ENCODE results near the gene SLC29A3.

Gene SLC29A3

DNA sequence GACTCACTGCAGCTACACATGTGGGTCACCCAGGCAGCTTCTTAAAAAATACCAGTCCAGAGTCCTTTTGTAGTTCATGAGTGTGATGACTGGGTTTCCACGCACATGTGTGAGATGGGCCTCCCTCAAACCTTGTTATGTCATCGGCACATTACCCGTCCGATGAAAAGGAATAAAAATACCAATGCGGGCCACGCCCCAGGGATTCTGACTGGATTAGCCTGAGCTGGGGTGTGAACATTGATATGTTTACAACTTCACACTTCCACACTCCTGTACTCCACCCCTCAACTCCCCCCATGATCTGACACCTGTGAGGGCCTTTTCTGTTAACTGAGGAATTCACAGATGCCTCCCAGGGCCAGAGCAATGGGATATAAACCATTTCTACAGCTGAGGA, 6.2 kb downstream of the SLC29A3 start:
- no peak for DNase-seq

DNA sequence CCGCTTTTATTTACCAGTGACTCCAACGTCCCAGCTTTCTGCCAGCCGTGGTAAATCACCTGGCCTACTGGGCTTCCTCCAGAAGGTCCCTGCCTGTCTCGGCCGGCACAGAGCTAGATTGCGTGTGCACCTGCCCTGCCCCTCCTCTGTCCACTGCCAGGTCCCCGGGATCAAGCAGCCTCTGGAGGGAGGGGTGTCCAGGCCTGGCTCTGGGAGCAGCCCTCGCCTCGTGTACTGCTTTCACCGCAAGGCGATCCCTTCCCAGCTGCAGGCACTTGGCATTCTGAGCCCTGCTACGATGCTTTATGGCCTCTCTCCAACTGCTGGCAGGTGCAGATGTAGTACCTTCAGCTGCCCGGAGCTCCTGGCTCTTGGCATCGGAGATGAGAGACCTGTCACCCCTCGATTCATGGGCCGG, 7.4 kb downstream of the SLC29A3 start:
- no peak for DNase-seq

DNA sequence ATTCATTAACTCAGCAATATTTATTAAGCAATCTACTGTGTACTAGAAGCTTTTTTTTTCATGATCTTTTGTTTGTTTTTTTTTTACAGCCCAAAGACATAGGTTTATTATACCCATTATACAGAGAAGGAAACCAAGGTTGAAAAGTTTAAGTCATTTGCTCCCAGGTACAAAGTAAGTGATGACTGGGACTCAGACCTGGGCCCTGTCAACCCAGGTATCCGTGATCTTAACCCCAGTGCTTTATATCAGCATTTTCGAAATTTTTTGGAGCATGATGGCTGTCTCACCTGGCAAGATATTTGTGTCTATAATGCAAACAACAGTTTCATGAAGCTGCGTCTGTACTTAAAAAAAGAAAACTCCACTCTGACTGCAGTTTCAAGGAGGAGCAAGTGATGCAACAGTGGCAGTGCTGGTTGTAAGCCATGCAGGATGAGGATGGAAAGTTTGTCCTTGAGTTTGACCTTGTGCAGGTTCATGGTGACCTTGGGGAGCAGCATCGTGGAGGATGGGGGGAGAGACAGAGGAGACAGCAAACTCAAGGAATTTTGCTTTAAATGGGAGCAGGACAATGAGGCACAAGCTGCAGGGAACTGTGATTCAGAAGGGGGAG, 11.8 kb downstream of the SLC29A3 start:
- DNase-seq, result no peak

DNA sequence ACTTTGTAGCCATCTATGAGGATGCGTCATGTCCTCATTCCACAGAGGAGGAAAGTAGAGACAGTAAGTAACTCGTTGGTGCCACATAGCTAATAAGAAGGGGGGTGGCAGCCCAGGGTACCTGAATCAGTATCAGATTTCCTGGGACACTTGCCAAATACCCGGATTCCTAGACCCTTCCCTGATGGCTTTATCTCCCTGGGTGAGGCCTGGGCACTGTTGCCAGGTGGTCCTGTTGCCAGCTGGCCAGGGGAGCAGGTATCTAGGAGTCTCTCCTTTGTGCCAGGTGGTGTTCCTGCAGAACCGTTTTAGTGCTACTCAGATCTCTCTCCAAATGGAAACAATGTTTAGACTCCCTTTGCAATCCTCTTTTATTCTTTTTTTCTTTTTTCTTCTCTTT, 12.7 kb downstream of the SLC29A3 start:
- DNase-seq, result no peak

DNA sequence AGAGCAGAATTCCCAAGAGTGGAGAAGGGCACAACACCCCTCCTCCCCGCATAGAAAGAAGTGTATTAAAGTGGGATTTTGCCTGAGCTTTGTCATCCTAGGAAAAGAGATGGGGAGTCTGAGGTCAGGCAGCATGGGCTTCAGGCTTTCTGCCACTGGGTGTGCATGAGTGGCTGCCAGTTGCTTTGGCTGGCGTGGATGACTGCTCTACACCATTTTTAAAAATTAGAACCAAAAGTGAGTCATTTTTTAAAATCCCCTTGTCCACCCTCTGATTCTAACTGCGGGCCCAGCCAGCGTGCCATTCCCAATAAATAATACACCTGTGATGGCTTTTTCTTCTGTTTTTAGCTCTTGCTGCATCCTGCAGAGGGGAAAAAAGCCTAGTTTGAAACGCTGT, 13.4 kb downstream of the SLC29A3 start:
- DNase-seq, result no peak

DNA sequence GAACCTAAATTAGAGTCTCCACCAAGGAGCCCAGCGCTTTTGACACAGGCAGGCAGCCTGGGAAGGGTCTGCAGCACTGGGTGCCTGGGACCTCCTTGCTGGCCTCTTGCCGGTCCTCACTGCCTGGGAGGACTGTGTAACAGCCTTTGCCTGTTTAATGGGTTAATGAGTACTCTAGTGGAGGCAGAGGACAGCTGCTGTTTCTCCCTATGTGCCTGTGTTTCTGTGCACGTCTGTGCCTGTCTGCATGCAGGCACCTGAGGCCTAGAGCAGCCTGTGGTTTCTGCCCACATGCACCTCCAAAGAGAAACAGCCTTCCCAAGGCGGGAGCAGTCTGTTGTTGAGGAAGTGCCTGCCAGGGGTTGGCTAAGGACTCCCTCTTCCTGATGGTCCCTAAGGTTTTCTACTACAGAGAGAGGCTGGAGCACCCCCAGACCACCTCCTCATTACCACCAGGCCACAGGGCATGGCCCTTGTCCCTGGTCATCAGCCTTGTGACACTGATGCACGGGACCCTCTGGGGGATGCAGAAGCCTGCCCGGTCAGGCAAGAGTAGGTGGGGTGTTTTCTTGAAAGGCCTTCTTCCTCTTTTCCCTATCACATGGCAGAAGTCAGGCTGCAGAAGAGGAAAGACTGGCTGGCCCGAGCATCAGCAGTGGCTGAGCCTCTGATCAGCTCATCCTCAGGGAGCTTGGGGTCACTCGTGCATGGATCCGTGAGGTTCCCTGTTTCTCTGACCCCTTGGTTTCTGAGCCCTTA, 14.2 kb downstream of the SLC29A3 start:
- DNase-seq, result peak; percentile 50 to 51

DNA sequence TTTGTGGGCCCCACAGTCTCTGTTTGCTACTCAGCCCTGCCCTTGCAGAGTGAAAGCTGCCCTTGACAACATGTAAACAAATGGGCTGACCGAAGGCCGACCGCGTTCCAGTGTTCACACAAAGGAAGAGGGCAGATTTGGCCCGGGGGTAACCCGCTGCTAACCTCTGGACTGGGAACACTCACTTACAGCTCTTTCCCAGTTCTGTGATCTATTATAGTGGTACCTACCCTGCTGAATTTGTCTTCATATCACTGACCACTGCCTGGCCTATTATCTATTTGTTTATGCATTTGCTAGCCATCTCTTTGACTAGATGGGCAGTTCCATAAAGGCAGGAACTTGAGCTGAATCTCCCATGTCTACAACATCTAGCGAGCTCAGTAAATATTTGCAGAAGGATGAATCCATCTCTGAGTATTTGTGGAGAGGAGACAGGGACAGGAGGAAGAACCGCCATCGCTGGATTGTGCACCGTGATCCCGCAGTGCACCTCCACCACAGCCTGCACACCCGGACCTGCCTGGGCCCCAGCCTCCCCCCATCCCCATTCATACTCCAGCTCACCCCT, 15.2 kb downstream of the SLC29A3 start:
- no peak for DNase-seq

DNA sequence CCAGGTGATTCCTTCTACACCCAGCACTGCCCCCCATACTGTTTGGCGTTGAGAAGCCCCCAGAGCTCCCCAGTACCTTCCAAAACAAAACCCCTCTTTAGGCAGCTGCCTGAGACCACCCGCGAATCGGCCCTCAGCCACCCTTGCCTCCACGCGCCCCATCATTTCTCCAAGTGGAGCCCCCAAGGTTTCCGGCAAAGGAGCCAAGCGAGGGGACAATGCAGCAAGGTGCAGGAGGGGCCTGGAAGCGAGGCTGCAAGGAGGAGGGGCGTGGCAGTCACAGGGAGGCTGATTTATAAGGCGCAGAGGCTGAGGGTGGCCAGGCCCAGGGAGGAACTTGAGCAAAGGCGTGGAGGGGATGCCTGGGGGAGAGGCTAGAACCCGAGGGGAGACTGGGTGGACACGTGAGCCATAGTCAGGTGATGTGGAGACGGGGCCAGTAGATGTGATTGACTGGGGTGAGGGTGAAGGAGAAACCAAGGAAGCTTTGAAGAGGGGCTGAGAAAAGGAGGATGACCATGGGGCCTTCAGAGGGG, 16.2 kb downstream of the SLC29A3 start:
- DNase-seq, result no peak

DNA sequence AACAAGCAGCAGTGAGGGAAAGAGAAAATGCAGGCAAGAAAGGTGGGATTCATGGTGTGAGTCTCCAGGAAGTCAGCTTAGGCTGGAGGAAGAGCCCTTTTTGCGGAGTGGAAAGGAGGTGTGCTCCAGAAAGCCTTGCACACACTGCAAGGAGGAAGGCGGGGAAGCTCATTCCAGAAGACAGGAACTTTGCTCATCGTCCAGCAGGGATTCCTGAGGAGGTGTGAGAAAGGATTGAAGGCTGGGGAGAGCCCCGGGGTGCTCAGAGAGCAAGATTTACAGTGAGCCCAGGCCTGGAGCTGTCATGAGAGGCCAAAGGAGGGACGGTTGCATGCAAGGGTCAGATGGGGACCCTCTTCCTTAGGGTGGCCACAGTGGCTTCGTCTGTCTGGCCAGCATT, 17.6 kb downstream of the SLC29A3 start:
- DNase-seq, result no peak

DNA sequence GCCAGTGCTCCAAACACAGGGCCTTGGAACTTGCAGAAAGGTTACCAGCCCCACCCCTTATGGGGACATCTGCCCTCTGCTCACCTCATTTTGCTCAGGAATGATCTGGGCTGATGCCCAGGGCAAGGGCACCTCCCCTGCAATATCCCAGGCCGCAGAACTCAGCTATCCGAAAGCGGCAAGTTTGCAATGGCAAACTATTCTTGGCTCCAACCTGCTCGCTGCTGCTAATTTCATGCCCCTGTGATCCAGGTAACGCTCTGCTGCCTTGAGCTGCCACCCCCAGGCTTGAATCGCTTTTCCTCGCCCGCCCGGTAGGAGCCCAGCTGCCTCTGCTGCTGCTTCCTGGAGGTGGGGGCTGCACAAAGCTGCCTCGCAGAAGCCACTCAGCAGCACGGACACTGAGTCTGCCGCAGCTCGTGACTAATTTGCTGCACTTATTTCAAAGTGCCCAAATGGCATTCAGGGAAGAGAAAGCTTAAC, 18.2 kb downstream of the SLC29A3 start:
- DNase-seq, result no peak

DNA sequence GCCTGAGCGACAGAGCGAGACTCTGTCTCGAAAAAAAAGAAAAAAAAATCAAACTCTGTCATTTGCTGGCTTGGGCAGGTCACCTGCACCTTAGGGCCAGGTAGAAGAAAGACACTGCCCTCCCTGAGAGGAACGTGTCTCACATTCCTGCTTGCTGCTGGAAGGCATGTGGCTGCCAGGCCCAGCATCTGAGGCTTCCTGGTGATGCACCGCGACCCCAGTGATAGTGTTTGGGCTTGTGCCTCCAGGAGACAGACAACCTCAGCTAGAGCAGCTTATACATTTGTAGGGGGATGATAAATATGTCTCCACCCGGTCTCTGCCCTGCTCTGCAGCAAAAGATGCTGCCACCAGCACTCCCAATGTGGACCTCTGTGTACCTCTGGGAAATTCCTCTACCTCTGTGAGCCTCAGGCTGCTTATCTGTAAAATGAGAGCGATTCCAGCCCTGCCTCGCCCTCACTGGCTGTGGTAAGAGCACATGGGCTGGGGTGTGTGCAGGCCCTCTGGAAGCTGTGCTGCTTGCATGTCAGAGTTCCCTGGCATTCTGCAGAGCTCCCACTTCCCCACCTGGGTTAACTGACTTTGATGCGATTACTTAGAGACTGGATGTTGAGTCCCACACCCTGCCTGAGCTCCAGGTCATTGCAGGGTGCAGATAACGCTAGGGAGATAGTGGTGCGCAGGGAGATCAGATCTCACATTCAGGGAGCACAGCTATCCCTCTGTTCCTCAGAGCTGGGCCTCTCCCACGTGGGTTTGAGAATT, 19.9 kb downstream of the SLC29A3 start:
- no peak for DNase-seq

DNA sequence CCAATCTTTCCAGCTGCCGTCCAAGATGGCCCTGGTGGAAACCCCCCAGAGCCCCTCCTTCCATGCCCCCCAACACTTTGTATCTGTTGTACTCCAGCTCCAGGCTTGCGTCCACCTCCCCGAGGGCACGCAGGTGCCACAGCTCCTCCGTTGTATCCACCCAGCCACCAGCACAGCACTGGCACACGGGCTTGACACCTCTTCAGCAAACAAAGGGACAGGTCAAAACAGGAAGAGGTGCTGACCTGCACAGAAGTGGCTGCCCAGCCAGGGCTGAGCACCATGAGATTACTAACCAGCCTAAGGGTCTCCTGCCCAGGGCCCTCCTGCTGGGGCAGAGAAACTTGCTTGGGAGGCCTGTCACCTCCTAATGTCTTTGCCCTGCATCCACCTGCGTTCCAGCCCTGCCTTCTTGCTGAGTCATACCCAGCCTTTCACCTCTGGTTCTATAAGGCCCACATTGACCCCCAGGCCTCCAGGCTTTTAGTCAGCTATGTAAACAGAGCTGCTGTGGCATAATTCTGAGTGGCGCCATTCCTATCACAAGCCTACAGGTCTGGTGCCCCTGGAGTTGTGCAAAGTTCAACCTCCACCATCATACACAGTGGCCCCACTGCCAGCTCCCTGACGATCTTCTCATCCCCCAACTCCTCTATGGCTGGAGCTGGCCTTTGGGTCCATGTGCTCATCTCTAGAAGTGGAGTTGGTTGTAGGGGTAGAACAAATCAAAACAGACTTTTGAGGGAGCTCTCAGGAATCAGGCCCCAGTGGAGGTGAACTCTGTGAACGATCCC, 20.9 kb downstream of the SLC29A3 start:
- no peak for DNase-seq

DNA sequence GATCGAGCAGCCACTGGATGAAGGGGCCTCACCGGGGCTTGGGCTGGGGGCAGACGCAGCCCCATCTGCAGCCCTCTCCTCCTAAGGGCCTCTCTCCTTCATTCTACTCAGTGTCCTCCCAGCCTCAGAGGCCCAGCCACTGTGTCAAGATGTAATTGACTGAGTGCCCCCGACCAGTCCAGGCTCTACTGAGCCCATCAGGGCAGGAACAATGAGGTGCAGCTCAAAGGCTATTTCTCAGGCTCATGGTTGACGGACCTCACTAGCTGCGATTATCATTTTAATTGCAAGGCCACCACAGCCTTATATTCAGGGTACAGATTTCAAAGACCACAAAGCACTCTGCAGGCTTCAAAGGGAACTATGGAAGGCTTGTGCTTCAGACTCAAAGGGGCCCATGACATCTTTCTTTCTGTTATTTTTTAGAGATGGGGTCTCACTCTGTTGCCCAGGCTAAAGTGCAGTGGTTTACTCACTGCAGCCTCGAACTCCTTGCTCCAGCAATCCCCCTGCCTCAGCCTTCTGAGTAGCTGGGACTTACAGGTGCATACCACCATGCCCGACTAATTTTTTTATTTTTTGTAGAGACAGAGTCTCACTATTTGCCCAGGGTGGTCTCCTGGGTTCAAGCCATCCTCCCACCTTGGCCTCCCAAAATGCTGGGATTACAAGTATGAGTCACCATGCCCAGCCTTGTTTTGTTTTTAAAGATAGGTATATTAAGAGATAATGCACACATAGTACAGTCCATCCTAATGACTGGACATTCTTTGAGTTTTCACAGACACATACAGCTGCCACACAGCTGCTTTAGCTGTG, 23.7 kb downstream of the SLC29A3 start:
- no peak for DNase-seq

DNA sequence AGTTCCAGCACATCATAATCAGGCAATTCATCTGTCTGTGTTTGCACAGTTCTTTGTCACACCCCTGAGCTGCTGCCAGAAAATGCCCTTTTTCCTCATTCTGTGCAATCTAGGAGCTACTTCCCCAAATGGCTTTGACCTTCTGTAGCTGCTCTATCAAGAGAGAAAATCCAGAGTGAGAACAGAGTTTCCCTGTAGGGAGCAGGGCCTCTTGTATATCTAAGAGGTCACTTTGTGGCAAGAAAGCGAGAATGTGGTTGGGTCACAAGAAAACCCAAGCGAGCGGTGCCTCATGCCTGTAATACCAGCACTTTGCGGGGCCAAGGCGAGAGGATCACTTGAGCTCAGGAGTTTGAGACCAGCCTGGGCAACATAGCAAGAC, 24.3 kb downstream of the SLC29A3 start:
- peak; percentile 46 to 59 for DNase-seq

DNA sequence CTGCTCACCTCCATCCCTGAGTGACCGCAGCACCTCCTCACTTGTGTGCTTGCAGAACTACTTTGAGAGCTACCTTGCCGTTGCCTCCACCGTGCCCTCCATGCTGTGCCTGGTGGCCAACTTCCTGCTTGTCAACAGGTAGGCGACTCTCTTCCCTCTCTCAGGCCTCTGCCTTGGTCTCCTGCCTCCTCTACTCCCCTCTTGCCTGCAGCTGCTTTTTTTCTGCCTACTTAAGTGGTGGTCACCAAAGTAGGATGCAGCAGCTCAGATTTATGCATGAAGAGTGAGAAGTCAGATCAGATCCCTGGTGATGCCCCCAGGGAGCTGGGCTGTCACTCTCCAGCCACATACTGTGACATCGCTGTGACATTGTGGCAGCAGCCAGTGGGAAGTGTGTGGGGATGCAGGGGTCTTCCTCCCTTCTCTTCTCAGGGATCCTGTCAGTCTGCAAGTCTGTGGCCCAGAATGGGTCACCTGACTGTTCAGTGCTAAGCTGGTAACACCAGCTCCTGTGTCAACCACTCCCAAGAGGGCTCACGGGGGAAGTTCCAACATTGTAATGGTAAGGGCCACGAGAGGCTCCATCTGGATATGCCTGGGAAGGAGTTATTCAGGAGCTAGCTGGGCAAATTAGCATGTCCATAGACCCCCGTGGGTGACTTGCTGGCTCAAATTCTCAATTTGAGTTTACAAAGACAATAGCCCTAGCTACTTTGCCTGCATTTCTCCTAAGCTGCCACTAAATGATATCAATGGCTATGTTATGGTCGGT, 25.3 kb downstream of the SLC29A3 start:
- no peak for DNase-seq

DNA sequence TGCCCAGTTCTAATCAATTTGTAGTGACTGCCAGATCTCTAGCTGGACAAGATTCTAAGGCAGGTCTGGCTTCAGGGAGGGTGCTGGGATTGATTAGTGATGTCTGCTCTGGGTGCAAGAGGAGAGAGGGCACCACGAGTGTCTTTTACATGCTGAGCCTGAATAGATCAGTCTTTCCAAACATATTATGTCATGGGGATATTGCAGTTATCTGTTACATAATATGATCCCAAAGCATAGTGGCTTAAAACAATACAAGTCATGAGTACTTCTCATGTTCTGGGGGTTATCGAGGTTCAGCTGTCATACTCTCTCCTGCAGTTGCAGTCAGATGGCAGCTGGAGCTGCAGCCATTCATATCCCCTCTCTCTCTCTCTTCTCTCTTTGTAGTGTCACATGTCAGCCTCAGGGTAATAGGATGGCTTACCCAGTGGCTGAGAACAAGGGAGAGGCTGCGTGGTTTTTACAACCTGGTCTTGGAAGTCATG, 26.0 kb downstream of the SLC29A3 start:
- no peak for DNase-seq

DNA sequence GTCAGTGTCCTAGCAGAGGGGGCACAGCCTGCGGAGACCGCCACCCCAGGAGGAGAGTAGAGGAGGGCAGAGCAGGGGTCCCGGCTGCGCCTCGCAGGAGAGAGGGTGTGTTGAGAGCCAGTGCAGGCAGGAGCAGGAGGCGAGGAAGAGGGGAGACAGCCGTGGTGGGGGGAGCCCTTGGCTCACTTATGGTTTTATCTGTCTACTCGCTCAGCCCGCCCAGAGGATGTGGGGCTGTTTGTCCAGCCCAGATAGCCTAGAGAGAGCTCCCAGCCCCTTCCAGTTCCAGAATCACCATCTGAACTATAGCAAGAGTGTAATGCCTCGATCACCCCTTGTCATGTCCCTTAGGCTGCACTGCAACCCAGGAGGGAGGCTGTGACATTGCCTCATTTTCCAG, 26.6 kb downstream of the SLC29A3 start:
- DNase-seq, result no peak

DNA sequence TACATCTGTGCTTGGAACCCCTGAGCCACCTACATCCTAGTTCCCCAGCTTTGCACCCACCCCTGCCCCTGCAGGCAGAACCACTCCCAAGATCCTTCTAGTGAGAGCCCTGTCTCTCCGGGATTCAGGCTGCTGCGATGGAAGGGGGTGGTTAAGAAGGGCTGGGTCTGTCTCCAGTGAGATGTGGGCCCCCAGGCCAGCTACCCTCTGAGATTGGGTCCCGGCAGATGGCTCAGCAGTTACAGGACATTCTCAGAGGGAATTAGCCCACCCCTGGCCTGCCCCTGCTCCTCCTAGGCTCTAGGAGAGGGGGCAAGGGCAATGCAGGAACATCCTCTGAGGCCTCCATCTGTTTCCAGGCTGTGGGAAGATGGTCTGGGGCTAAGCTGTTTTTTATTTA, 27.7 kb downstream of the SLC29A3 start:
- DNase-seq, result no peak

DNA sequence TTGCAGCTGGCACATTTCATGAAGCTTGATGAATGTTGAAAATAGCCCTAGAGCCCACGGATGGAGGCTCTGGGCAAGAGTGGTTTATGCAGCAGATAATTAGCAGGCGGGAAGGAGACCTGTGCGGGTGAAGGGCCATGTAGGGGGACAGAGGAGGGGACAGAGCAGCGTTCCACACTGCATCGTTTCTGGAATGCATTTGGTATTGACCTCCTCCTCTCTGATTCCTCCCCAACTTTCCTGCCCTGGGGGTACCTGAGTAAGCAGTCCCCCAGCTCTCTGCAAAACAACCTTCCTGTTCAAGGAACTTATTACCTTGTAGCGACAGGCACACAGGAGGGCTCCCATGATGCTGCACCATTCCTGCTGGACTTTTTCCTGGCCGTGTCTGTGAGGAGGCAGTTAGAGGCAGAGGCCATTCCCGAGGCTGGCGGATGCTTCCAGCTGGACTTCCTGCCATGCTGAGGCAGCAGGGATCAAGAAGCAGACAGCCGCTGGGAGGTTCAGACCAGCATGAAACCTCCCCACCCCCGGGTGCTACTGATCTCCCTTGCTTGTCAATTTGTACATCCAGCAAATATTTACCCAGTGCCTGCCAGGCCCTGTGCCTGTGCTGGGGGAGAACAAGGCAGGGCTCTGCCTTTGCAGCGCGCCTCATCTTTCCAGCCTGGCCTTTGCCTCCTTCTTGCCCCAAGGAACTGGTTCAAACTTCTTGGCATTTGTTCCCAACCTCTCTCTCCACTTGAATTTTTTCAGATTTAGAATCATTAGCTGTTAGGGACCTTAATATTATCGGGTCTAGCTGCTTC, 28.7 kb downstream of the SLC29A3 start:
- no peak for DNase-seq

DNA sequence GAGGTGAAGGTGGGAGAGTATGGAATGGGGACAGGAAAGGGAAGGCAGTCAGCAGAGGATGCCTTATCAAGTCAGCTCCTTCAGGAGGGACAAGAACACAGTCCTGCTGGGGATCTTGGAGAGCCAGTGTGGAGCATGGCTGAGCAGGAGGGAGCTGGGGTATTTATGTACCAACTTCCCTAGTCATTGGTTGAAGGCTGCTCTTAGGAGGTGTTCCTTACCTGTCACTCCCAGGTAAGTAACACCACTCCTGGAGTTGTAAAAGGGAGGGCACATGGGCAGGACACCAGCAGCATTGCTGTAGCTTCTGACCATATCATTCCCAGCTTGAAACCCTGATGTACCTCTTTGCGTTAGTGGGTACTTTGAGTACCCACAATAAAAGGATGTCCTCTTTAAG, 29.8 kb downstream of the SLC29A3 start:
- no peak for DNase-seq

Data from AML-193 (cell line).